HCT116 (cell line): Measurements from ENCODE around the gene OR52B2.

Experiments used
- CEBPB ChIP-seq: IDR thresholded peaks from 2 replicates; pipeline ENCODE4 v1.6.1; 2012; ENCODE audit warnings: low read depth
- EZH2phosphoT487 ChIP-seq: fragments of 200-600 bp; IDR thresholded peaks from 2 replicates; pipeline ENCODE4 v1.6.1; 2018; ENCODE audit warnings: antibody characterized with exemption, borderline replicate concordance
- POLR2A ChIP-seq: IDR thresholded peaks from 2 replicates; pipeline ENCODE4 v1.7.0; 2011; ENCODE audit warnings: borderline replicate concordance; ENCODE audit not compliant: insufficient read depth, insufficient read length; ENCODE audit errors: extremely low read depth
- POLR2AphosphoS5 ChIP-seq: IDR thresholded peaks from 2 replicates; pipeline ENCODE4 v1.6.1; 2011; ENCODE audit warnings: mild to moderate bottlenecking, low read depth, low read length, moderate library complexity
- RAD21 ChIP-seq: IDR thresholded peaks from 2 replicates; pipeline ENCODE4 v1.6.1; 2012; ENCODE audit warnings: low read depth, mild to moderate bottlenecking
- ZFX ChIP-seq: fragments of 450-650 bp; IDR thresholded peaks from 2 replicates; pipeline ENCODE4 v1.6.1; 2017
- TF ChIP-seq, protein P1 (sequence below): IDR thresholded peaks from 2 replicates; pipeline ENCODE4 v1.6.1; 2012
- TF ChIP-seq, protein P2 (sequence below), 3 experiments: fragments of 200-600 bp in 1 of 3; sonication (generic) in 1 of 3; IDR thresholded peaks in 2 of 3; conservative IDR thresholded peaks in 1 of 3; 2 replicates each; pipeline ENCODE4 v1.5.1; 2012 to 2017; ENCODE audit warnings: low read depth in 2 of 3, low read length in 2 of 3, antibody characterized with exemption in 1 of 3, borderline replicate concordance in 1 of 3, control low read depth in 1 of 3, mild to moderate bottlenecking in 1 of 3, mixed read lengths in 1 of 3, mixed run types in 1 of 3, moderate library complexity in 1 of 3; ENCODE audit not compliant: insufficient read depth in 1 of 3
- TF ChIP-seq, protein P3 (sequence below): IDR thresholded peaks from 2 replicates; pipeline ENCODE4 v1.6.1; 2011; ENCODE audit warnings: mild to moderate bottlenecking, low read length, moderate library complexity; ENCODE audit not compliant: insufficient replicate concordance; ENCODE audit errors: extremely low read depth
- TF ChIP-seq, protein P4 (sequence below): IDR thresholded peaks from 2 replicates; pipeline ENCODE4 v1.6.1; 2012; ENCODE audit warnings: low read depth

DNA sequence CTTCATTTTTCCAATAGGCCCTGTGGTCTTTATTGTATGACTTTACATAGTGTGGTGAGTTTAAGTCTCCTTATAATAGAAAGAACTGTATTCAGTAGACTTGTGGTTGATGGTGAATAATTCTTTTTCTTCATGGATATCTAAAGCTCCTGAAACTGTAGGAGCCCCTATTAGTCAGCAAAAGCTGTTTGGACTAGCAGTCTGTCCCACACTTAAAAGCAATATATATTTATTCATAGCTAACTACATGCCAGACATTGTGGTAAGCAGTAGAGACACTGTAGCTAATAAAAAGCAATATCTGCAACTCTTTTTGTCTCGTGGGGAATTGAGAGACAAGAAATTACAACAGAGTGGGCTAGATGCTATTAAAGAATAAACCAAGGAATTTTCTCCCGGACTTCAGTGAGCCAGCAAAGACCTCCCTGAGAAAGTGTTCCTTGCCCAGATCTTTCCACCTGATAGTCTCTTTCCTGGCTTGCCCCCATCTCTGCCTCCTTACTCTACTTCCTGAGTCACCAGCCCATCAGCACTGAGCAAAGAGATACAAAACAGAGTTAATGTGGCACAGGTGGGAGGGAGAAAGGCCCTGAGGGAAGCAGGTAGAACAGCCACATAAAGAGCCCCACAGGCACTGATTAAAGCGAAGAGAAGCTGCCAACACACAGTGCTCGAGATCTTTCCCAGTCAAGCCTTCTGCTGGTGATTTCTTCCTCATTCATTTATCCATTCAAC is 27.5 kb upstream of the OR52B2 start:
- TF ChIP-seq, protein P1, sequence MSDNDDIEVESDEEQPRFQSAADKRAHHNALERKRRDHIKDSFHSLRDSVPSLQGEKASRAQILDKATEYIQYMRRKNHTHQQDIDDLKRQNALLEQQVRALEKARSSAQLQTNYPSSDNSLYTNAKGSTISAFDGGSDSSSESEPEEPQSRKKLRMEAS: no peak
- TF ChIP-seq CEBPB (no peak), RAD21 (no peak), POLR2AphosphoS5 (no peak), POLR2A (no peak), ZFX (no peak), EZH2phosphoT487 (no peak)
- TF ChIP-seq, protein P2, sequence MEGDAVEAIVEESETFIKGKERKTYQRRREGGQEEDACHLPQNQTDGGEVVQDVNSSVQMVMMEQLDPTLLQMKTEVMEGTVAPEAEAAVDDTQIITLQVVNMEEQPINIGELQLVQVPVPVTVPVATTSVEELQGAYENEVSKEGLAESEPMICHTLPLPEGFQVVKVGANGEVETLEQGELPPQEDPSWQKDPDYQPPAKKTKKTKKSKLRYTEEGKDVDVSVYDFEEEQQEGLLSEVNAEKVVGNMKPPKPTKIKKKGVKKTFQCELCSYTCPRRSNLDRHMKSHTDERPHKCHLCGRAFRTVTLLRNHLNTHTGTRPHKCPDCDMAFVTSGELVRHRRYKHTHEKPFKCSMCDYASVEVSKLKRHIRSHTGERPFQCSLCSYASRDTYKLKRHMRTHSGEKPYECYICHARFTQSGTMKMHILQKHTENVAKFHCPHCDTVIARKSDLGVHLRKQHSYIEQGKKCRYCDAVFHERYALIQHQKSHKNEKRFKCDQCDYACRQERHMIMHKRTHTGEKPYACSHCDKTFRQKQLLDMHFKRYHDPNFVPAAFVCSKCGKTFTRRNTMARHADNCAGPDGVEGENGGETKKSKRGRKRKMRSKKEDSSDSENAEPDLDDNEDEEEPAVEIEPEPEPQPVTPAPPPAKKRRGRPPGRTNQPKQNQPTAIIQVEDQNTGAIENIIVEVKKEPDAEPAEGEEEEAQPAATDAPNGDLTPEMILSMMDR (IDR thresholded peaks at IDR 0.05 in 2 of 3, conservative IDR thresholded peaks at IDR 0.05 in 1 of 3; ENCODE audit: borderline replicate concordance in 1 of 3, insufficient read depth in 1 of 3, low read depth in 2 of 3, low read length in 2 of 3): no peak
- TF ChIP-seq, protein P3, sequence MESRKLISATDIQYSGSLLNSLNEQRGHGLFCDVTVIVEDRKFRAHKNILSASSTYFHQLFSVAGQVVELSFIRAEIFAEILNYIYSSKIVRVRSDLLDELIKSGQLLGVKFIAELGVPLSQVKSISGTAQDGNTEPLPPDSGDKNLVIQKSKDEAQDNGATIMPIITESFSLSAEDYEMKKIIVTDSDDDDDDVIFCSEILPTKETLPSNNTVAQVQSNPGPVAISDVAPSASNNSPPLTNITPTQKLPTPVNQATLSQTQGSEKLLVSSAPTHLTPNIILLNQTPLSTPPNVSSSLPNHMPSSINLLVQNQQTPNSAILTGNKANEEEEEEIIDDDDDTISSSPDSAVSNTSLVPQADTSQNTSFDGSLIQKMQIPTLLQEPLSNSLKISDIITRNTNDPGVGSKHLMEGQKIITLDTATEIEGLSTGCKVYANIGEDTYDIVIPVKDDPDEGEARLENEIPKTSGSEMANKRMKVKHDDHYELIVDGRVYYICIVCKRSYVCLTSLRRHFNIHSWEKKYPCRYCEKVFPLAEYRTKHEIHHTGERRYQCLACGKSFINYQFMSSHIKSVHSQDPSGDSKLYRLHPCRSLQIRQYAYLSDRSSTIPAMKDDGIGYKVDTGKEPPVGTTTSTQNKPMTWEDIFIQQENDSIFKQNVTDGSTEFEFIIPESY: no peak
- TF ChIP-seq, protein P4, sequence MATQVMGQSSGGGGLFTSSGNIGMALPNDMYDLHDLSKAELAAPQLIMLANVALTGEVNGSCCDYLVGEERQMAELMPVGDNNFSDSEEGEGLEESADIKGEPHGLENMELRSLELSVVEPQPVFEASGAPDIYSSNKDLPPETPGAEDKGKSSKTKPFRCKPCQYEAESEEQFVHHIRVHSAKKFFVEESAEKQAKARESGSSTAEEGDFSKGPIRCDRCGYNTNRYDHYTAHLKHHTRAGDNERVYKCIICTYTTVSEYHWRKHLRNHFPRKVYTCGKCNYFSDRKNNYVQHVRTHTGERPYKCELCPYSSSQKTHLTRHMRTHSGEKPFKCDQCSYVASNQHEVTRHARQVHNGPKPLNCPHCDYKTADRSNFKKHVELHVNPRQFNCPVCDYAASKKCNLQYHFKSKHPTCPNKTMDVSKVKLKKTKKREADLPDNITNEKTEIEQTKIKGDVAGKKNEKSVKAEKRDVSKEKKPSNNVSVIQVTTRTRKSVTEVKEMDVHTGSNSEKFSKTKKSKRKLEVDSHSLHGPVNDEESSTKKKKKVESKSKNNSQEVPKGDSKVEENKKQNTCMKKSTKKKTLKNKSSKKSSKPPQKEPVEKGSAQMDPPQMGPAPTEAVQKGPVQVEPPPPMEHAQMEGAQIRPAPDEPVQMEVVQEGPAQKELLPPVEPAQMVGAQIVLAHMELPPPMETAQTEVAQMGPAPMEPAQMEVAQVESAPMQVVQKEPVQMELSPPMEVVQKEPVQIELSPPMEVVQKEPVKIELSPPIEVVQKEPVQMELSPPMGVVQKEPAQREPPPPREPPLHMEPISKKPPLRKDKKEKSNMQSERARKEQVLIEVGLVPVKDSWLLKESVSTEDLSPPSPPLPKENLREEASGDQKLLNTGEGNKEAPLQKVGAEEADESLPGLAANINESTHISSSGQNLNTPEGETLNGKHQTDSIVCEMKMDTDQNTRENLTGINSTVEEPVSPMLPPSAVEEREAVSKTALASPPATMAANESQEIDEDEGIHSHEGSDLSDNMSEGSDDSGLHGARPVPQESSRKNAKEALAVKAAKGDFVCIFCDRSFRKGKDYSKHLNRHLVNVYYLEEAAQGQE: no peak
